Osteocyte (in vitro differentiated cells): ENCODE data around the gene CSGALNACT2. TPM values are rescaled to one million over a fixed set of nuclear protein-coding genes. Genes with fewer than 3 reads are reported as not detected.

ENCODE experiments used
- DNase-seq: peaks from one replicate; pipeline ENCODE4 v3.0.0; 2021; ENCODE audit warnings: mixed read lengths; ENCODE audit not compliant: unreplicated experiment; ENCODE audit errors: extremely low spot score
- H3K27ac Mint-ChIP-seq: one replicate; pipeline ENCODE4 v1.8.0; 2021; ENCODE audit warnings: mild to moderate bottlenecking, mixed read lengths; ENCODE audit not compliant: unreplicated experiment
- H3K27me3 Mint-ChIP-seq: one replicate; pipeline ENCODE4 v1.8.0; 2021; ENCODE audit warnings: mixed read lengths; ENCODE audit not compliant: unreplicated experiment
- H3K36me3 Mint-ChIP-seq: one replicate; pipeline ENCODE4 v1.8.0; 2021; ENCODE audit warnings: mixed read lengths; ENCODE audit not compliant: unreplicated experiment
- H3K4me1 Mint-ChIP-seq: one replicate; pipeline ENCODE4 v1.8.0; 2021; ENCODE audit warnings: mixed read lengths; ENCODE audit not compliant: unreplicated experiment
- H3K4me3 Mint-ChIP-seq: one replicate; pipeline ENCODE4 v1.8.0; 2021; ENCODE audit warnings: mild to moderate bottlenecking, moderate library complexity, mixed read lengths; ENCODE audit not compliant: unreplicated experiment
- H3K9me3 Mint-ChIP-seq: one replicate; pipeline ENCODE4 v1.8.0; 2021; ENCODE audit warnings: mixed read lengths; ENCODE audit not compliant: unreplicated experiment
- CTCF ChIP-seq: fragments of 200-600 bp; sonication (generic); IDR thresholded peaks from 2 replicates; pipeline ENCODE4 v1.5.0; 2021; ENCODE audit warnings: antibody characterized with exemption, mild to moderate bottlenecking, moderate library complexity
- total RNA-seq: library from RNA; stranded (reverse); gene quantifications from 2 replicates; pipeline ENCODE4 v1.2.1, GENCODE V29; 2021

The CSGALNACT2 gene
- total RNA-seq, 1 donor from 2014 or later = 36.6 TPM

- no peak for DNase-seq
- TF ChIP-seq CTCF = no peak
- peaks cover 15% of the 10 kb centered on the region for H3K27me3 Mint-ChIP-seq
- no peaks in the 10 kb centered on the region for H3K36me3 Mint-ChIP-seq
- H3K4me3 Mint-ChIP-seq = no peak overlapping the region
- H3K4me1 Mint-ChIP-seq = peaks cover 8% of the 10 kb centered on the region
- H3K9me3 Mint-ChIP-seq = no peaks in the 10 kb centered on the region
- no peak overlapping the region for H3K27ac Mint-ChIP-seq
Measured at GRCh38 chr10:43214956-43215561, 76.8 kb downstream of the CSGALNACT2 start.

GRCh38 chr10:43215758-43216455, 77.7 kb downstream of the CSGALNACT2 start:
- Mint-ChIP-seq H3K4me1 (peaks cover 8% of the 10 kb centered on the region), H3K27ac (no peak overlapping the region)
- TF ChIP-seq CTCF = no peak

GRCh38 chr10:43216931-43217562, 78.8 kb downstream of the CSGALNACT2 start:
- no peaks in the 10 kb centered on the region for H3K9me3 Mint-ChIP-seq
- peaks cover 23% of the 10 kb centered on the region for H3K27me3 Mint-ChIP-seq
- no peak for TF ChIP-seq CTCF
- no peaks in the 10 kb centered on the region for H3K36me3 Mint-ChIP-seq
- H3K27ac Mint-ChIP-seq = no peak overlapping the region
- no peak for DNase-seq
- peaks cover 8% of the 10 kb centered on the region for H3K4me1 Mint-ChIP-seq
- no peak overlapping the region for H3K4me3 Mint-ChIP-seq

More at GRCh38 chr10:43215758-43216455, 77.7 kb downstream of the CSGALNACT2 start:
- no peaks in the 10 kb centered on the region for H3K36me3 Mint-ChIP-seq
- H3K9me3 Mint-ChIP-seq = no peaks in the 10 kb centered on the region
- H3K4me3 Mint-ChIP-seq = no peak overlapping the region
- H3K27me3 Mint-ChIP-seq = peaks cover 15% of the 10 kb centered on the region
- no peak for DNase-seq

- Mint-ChIP-seq H3K4me3 (no peak overlapping the region), H3K27me3 (peaks cover 30% of the 10 kb centered on the region), H3K27ac (no peak overlapping the region), H3K4me1 (peaks cover 8% of the 10 kb centered on the region), H3K36me3 (no peaks in the 10 kb centered on the region), H3K9me3 (no peaks in the 10 kb centered on the region)
- TF ChIP-seq CTCF = no peak
- DNase-seq = no peak
Measured at GRCh38 chr10:43217563-43218205, 79.4 kb downstream of the CSGALNACT2 start.
